ENCODE results near the gene DDO. TPM values are rescaled to one million over a fixed set of nuclear protein-coding genes. Genes with fewer than 3 reads are reported as not detected.

Gene DDO, protein sequence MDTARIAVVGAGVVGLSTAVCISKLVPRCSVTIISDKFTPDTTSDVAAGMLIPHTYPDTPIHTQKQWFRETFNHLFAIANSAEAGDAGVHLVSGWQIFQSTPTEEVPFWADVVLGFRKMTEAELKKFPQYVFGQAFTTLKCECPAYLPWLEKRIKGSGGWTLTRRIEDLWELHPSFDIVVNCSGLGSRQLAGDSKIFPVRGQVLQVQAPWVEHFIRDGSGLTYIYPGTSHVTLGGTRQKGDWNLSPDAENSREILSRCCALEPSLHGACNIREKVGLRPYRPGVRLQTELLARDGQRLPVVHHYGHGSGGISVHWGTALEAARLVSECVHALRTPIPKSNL
- not detected in 2 replicates for total RNA-seq
- long read RNA-seq, result 0 reads

DNA sequence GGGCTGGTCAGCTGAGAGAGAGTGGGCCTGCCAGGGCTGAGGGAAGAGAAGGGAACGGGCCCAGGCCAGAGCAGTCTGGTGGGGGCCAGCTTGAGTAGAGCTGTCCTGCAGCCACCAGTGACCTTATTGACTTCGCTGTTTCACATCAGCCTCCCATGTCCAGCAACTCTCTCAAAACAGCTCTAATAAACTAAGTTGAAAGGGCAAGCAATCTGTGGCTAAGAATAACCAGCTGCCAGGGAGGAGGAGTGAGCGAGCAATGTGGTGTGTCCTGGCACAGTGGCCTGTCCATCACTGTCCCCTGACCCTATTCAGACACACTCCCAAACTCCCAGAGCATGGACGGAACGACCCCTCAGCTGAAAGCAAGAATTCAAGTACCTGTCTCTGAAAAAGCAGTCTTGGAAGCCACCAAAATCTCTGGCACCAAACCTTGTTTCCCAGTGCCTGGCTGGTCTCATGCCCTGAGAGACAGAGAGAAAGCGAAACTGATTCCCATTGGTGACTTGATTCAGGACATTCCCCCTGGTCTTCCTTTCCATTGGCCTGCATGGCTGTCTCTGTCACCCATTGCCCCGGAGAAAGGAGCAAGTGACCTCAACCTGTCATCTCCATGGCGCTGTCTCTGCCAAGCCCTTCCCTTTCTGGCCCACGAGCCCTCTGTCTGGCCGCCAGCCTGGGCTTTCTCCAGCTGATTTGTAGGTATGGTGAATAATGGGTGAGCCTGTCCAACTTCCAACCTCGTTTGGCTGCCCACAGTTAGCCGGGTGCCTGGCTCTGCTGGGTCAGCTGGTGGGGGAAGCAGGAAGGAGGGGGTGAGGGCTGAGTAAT is at the start of gene DDO:
Gene DDO, minus strand, starts transcription at position 490 of the 831 bp plus-strand sequence. CDS start 2,113 bp downstream, outside the sequence.
- DNase-seq (ENCODE audit: low read depth, low spot score), result no peak
- H3K9me3 Mint-ChIP-seq, result no peaks in the 10 kb centered on the region
- peak within 1 kb of the TSS; percentile 55 for H3K27ac Mint-ChIP-seq (ENCODE audit: unreplicated experiment)
- H3K4me3 Mint-ChIP-seq, result no peak within 1 kb of the TSS
- H3K27me3 Mint-ChIP-seq (ENCODE audit: low read depth), result peaks cover 5% of the 10 kb centered on the region
- H3K4me1 Mint-ChIP-seq, result no peaks in the 10 kb centered on the region
- H3K36me3 Mint-ChIP-seq (ENCODE audit: low read depth), result no peaks in the 10 kb centered on the region
- TF ChIP-seq, protein P1, sequence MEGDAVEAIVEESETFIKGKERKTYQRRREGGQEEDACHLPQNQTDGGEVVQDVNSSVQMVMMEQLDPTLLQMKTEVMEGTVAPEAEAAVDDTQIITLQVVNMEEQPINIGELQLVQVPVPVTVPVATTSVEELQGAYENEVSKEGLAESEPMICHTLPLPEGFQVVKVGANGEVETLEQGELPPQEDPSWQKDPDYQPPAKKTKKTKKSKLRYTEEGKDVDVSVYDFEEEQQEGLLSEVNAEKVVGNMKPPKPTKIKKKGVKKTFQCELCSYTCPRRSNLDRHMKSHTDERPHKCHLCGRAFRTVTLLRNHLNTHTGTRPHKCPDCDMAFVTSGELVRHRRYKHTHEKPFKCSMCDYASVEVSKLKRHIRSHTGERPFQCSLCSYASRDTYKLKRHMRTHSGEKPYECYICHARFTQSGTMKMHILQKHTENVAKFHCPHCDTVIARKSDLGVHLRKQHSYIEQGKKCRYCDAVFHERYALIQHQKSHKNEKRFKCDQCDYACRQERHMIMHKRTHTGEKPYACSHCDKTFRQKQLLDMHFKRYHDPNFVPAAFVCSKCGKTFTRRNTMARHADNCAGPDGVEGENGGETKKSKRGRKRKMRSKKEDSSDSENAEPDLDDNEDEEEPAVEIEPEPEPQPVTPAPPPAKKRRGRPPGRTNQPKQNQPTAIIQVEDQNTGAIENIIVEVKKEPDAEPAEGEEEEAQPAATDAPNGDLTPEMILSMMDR (conservative IDR thresholded peaks at IDR 0.05), result no peak

DNA sequence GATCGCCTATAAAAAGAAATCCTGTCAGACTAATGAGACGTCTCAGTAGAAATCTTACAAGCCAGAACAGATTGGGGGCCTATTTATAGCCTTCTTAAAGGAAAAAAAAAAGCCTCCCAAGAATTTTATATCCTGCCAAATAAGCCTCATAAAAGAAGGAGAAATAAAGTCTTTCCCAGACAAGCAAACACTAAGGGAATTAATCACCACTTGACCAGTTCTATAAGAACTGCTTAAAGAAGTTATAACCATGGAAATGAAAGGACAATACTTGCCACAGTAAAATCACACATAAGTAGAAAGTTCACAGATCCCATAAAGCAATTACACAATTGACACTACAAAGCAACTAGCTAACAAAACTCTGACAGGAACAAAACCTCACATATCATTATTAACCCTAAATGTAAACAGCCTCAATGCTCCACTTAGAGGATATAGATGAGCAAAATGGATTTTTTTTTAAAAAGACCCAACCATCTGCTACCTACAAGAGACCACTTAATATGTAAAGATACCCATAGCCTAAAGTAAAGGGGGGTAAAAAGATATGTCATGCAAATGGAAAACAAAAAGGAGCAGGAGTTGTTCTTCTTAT is 47.6 kb upstream of the DDO start:
- peaks cover 28% of the 10 kb centered on the region for H3K9me3 Mint-ChIP-seq
- H3K27me3 Mint-ChIP-seq (ENCODE audit: low read depth), result peaks cover 16% of the 10 kb centered on the region
- TF ChIP-seq, protein P1 (conservative IDR thresholded peaks at IDR 0.05), result no peak
- no peaks in the 10 kb centered on the region for H3K4me1 Mint-ChIP-seq
- H3K27ac Mint-ChIP-seq (ENCODE audit: unreplicated experiment), result no peak overlapping the region
- no peak overlapping the region for H3K4me3 Mint-ChIP-seq
- H3K36me3 Mint-ChIP-seq (ENCODE audit: low read depth), result peaks cover 14% of the 10 kb centered on the region
- no peak for DNase-seq (ENCODE audit: low read depth, low spot score)

DNA sequence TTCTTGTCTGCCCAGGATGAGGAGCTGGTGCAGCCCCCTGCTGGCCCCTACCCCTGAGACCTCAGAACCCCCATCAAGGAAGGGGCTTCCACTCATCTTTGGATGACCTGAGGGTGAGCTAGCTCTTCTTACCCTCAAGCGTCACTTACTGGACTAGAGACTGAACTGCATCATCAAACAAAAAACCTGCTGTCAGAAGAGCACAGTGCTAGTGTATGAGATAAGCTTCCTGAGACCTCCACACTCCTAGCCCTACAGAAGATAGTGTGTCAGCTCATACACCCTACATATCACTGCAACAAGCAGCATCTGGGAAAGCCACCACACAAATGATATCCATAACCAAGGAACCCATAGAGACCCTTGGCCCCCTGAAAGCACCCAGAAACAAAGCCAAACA is 46.0 kb upstream of the DDO start:
- Mint-ChIP-seq H3K36me3 (ENCODE audit: low read depth) (peaks cover 14% of the 10 kb centered on the region), H3K4me1 (no peaks in the 10 kb centered on the region), H3K27me3 (ENCODE audit: low read depth) (peaks cover 10% of the 10 kb centered on the region), H3K9me3 (peaks cover 31% of the 10 kb centered on the region), H3K27ac (ENCODE audit: unreplicated experiment) (no peak overlapping the region), H3K4me3 (no peak overlapping the region)
- TF ChIP-seq, protein P1 (conservative IDR thresholded peaks at IDR 0.05), result no peak
- no peak for DNase-seq (ENCODE audit: low read depth, low spot score)

DNA sequence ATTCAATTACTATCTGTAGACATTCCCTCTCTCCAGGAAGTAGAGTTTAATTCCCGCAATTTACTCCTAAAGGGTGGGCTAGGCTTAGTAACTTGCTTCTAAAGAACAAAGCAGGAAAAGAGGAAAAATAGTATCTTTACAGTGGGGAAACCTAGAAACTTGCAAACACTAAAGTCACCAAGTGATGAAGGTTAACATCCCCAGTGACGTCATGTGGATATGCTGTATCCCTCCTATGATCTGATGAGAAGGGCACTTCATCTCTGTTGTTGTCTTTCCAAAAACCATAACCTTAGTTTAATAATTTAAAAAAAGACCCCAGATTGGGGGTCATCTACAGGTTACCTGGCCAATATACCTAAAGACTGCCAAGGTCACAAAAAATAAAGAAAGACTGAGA is 43.8 kb upstream of the DDO start:
- no peak for DNase-seq (ENCODE audit: low read depth, low spot score)
- H3K36me3 Mint-ChIP-seq (ENCODE audit: low read depth), result peaks cover 10% of the 10 kb centered on the region
- H3K4me3 Mint-ChIP-seq, result no peak overlapping the region
- H3K27me3 Mint-ChIP-seq (ENCODE audit: low read depth), result no peaks in the 10 kb centered on the region
- H3K27ac Mint-ChIP-seq (ENCODE audit: unreplicated experiment), result no peak overlapping the region
- H3K4me1 Mint-ChIP-seq, result no peaks in the 10 kb centered on the region
- H3K9me3 Mint-ChIP-seq, result peaks cover 18% of the 10 kb centered on the region
- TF ChIP-seq, protein P1 (conservative IDR thresholded peaks at IDR 0.05), result no peak

DNA sequence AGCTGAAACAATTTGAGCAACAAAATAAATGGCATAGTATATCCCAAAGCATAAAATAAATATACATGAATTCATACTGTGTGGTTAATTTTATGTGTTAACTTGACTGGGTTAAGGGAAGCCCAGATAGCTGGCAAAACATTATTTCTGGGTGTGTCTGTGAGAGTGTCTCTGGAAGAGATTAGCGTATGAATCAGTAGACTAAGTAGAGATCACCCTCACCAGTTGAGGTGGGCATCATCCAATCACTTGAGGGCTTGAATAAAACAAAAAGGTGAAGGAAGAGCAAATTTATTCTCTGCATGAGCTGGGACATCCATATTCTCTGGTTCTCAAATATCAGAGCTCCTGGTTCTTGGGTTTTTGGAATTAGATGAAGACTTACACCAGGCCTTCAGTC is 43.1 kb upstream of the DDO start:
- TF ChIP-seq, protein P1 (conservative IDR thresholded peaks at IDR 0.05), result no peak
- no peak overlapping the region for H3K27ac Mint-ChIP-seq (ENCODE audit: unreplicated experiment)
- H3K4me3 Mint-ChIP-seq, result no peak overlapping the region
- no peaks in the 10 kb centered on the region for H3K4me1 Mint-ChIP-seq
- no peak for DNase-seq (ENCODE audit: low read depth, low spot score)
- H3K27me3 Mint-ChIP-seq (ENCODE audit: low read depth), result no peaks in the 10 kb centered on the region
- H3K36me3 Mint-ChIP-seq (ENCODE audit: low read depth), result peaks cover 6% of the 10 kb centered on the region
- peaks cover 15% of the 10 kb centered on the region for H3K9me3 Mint-ChIP-seq

All from neural crest cell (in vitro differentiated cells).